ENCODE data around the gene PSTK.

GRCh38 chr10:123001370-123001769 is 21.2 kb downstream of the PSTK start:
- TF ChIP-seq CTCF (IDR thresholded peaks at IDR 0.05) (no peak), POLR2A (IDR thresholded peaks at IDR 0.05) (no peak)
